H9 (cell line): Measurements from ENCODE around the gene NEK8. TPM values are rescaled to one million over a fixed set of nuclear protein-coding genes. Genes with fewer than 3 reads are reported as not detected.

Experiments used
- DNase-seq: peaks from one replicate; pipeline ENCODE4 v3.0.0-alpha.2; 2017
- H2AFZ ChIP-seq: one replicate; pipeline ENCODE4 v1.6.1; 2013; ENCODE audit warnings: mild to moderate bottlenecking, low read length, control low read depth, moderate library complexity
- H2AK5ac ChIP-seq: 2 replicates; pipeline ENCODE4 v1.6.1; 2013; ENCODE audit warnings: low read length, control low read depth, mixed read lengths; ENCODE audit not compliant: insufficient read length
- H2BK120ac ChIP-seq: one replicate; pipeline ENCODE4 v1.6.1; 2013; ENCODE audit warnings: low read depth, mild to moderate bottlenecking, low read length, control low read depth, inconsistent platforms; ENCODE audit not compliant: poor library complexity, severe bottlenecking
- H2BK12ac ChIP-seq: 2 replicates; pipeline ENCODE4 v1.6.1; 2013; ENCODE audit warnings: low read length, control low read depth, mixed read lengths, low read depth; ENCODE audit not compliant: insufficient read length
- H2BK15ac ChIP-seq: 2 replicates; pipeline ENCODE4 v1.6.1; 2013; ENCODE audit warnings: low read depth, low read length, control low read depth
- H2BK20ac ChIP-seq: one replicate; pipeline ENCODE4 v1.6.1; 2013; ENCODE audit warnings: low read depth, mild to moderate bottlenecking, low read length, control low read depth, inconsistent platforms; ENCODE audit not compliant: poor library complexity, severe bottlenecking
- H2BK5ac ChIP-seq: 2 replicates; pipeline ENCODE4 v1.6.1; 2013; ENCODE audit warnings: low read length, control low read depth, mixed read lengths; ENCODE audit not compliant: insufficient read length
- H3K14ac ChIP-seq: 2 replicates; pipeline ENCODE4 v1.6.1; 2013; ENCODE audit warnings: low read length, control low read depth; ENCODE audit not compliant: insufficient read depth
- H3K18ac ChIP-seq: 2 replicates; pipeline ENCODE4 v1.6.1; 2013; ENCODE audit warnings: low read depth, mild to moderate bottlenecking, mixed read lengths, low read length, control low read depth; ENCODE audit not compliant: insufficient read length
- H3K23ac ChIP-seq: 2 replicates; pipeline ENCODE4 v1.6.1; 2013; ENCODE audit warnings: low read length, control low read depth, mixed read lengths, low read depth; ENCODE audit not compliant: insufficient read length
- H3K23me2 ChIP-seq: 2 replicates; pipeline ENCODE4 v1.6.1; 2013; ENCODE audit warnings: low read depth, mild to moderate bottlenecking, mixed read lengths, low read length, control low read depth; ENCODE audit not compliant: insufficient read length, poor library complexity, severe bottlenecking
- H3K27ac ChIP-seq: 2 replicates; pipeline ENCODE4 v1.5.1; 2013; ENCODE audit warnings: low read length, control low read depth, mixed read lengths, low read depth; ENCODE audit not compliant: insufficient read length
- H3K27me3 ChIP-seq: 2 replicates; pipeline ENCODE4 v1.6.1; 2013; ENCODE audit warnings: low read length, control low read depth, inconsistent platforms; ENCODE audit not compliant: insufficient read depth
- H3K4ac ChIP-seq: 2 replicates; pipeline ENCODE4 v1.6.1; 2013; ENCODE audit warnings: low read depth, mild to moderate bottlenecking, control low read depth, inconsistent platforms, low read length, moderate library complexity
- H3K4me1 ChIP-seq: 2 replicates; pipeline ENCODE4 v1.6.1; 2013; ENCODE audit warnings: low read length, control low read depth, inconsistent platforms; ENCODE audit not compliant: insufficient read depth
- H3K4me2 ChIP-seq: 2 replicates; pipeline ENCODE4 v1.6.1; 2013; ENCODE audit warnings: low read length, control low read depth, mixed read lengths; ENCODE audit not compliant: insufficient read length, insufficient read depth
- H3K56ac ChIP-seq: 2 replicates; pipeline ENCODE4 v1.6.1; 2013; ENCODE audit warnings: low read depth, mild to moderate bottlenecking, mixed read lengths, low read length, control low read depth; ENCODE audit not compliant: insufficient read length
- H3K79me1 ChIP-seq: 2 replicates; pipeline ENCODE4 v1.6.1; 2013; ENCODE audit warnings: low read depth, mild to moderate bottlenecking, moderate library complexity, low read length, control low read depth, inconsistent platforms; ENCODE audit not compliant: insufficient read depth, poor library complexity, severe bottlenecking
- H3K79me2 ChIP-seq: 2 replicates; pipeline ENCODE4 v1.6.1; 2013; ENCODE audit warnings: low read length, control low read depth, inconsistent platforms; ENCODE audit not compliant: insufficient read depth
- H3K9ac ChIP-seq: 2 replicates; pipeline ENCODE4 v1.6.1; 2013; ENCODE audit warnings: low read length, control low read depth, mixed read lengths; ENCODE audit not compliant: insufficient read length; ENCODE audit errors: extremely low read depth
- H3K9me3 ChIP-seq: one replicate; pipeline ENCODE4 v1.6.1; 2013; ENCODE audit warnings: low read depth, low read length, inconsistent platforms; ENCODE audit not compliant: control insufficient read depth
- H3T11ph ChIP-seq: one replicate; pipeline ENCODE4 v1.6.1; 2013; ENCODE audit warnings: mild to moderate bottlenecking, low read length, control low read depth, inconsistent platforms
- H4K20me1 ChIP-seq: one replicate; pipeline ENCODE4 v1.6.1; 2013; ENCODE audit not compliant: control insufficient read depth, insufficient read length, insufficient read depth
- H4K5ac ChIP-seq: 2 replicates; pipeline ENCODE4 v1.6.1; 2013; ENCODE audit warnings: low read depth, mild to moderate bottlenecking, mixed read lengths, low read length, control low read depth; ENCODE audit not compliant: insufficient read length
- H4K8ac ChIP-seq: replicated peaks from 2 replicates; pipeline ENCODE4 v1.6.1; 2013; ENCODE audit warnings: low read length, control low read depth, mixed read lengths, low read depth; ENCODE audit not compliant: insufficient read length
- H4K91ac ChIP-seq: 2 replicates; pipeline ENCODE4 v1.6.1; 2013; ENCODE audit warnings: low read depth, mild to moderate bottlenecking, moderate library complexity, mixed read lengths, low read length, control low read depth; ENCODE audit not compliant: insufficient read length
- H3K27ac Mint-ChIP-seq, 3 experiments: 2 replicates in 2 of 3; 3 replicates in 1 of 3; pipeline ENCODE4 v1.8.0; 2020 to 2021; ENCODE audit warnings: mixed read lengths in 3 of 3, mild to moderate bottlenecking in 1 of 3, moderate library complexity in 1 of 3
- H3K27me3 Mint-ChIP-seq: 2 replicates; pipeline ENCODE4 v1.8.0; 2021; ENCODE audit warnings: low read depth, mild to moderate bottlenecking, moderate library complexity, mixed read lengths
- H3K36me3 Mint-ChIP-seq, 3 experiments: 2 replicates in 2 of 3; 3 replicates in 1 of 3; pipeline ENCODE4 v1.8.0; 2020 to 2021; ENCODE audit warnings: low read depth in 3 of 3, mixed read lengths in 3 of 3; ENCODE audit not compliant: insufficient read depth in 1 of 3
- H3K4me1 Mint-ChIP-seq, 2 experiments: 2 replicates each; pipeline ENCODE4 v1.8.0; 2020; ENCODE audit warnings: mixed read lengths in 2 of 2
- H3K4me3 Mint-ChIP-seq, 2 experiments: 2 replicates in 1 of 2; 3 replicates in 1 of 2; pipeline ENCODE4 v1.8.0; 2020 to 2021; ENCODE audit warnings: mild to moderate bottlenecking in 2 of 2, mixed read lengths in 2 of 2, moderate library complexity in 1 of 2
- H3K9me3 Mint-ChIP-seq, 2 experiments: 2 replicates in 1 of 2; 3 replicates in 1 of 2; pipeline ENCODE4 v1.8.0; 2020; ENCODE audit warnings: mild to moderate bottlenecking in 2 of 2, mixed read lengths in 2 of 2, moderate library complexity in 1 of 2
- CTCF ChIP-seq: fragments of 200-600 bp; sonication (generic); conservative IDR thresholded peaks from 3 replicates; pipeline ENCODE4 v1.8.0; 2021; ENCODE audit warnings: antibody characterized with exemption, mild to moderate bottlenecking
- WGBS: extraction: QIAGEN DNeasy Blood & Tissue Kit; methylation state at CpG from one replicate; pipeline ENCODE4 v1.1.7; 2013; ENCODE audit warnings: missing lambda C conversion rate, low lambda C conversion rate, mixed read lengths; ENCODE audit not compliant: insufficient read length; ENCODE audit errors: extremely low coverage; 5-methylcytosine and 5-hydroxymethylcytosine counted together
- total RNA-seq: library from RNA; stranded (reverse); gene quantifications from 2 replicates; pipeline ENCODE4 v1.2.1, GENCODE V29; 2021

Gene NEK8
- total RNA-seq, 1 experiment from 2014 or later = 18.8 TPM

GRCh38 chr17:28716740-28717577, 11.6 kb upstream of the NEK8 start:
- no peak overlapping the region for H2BK12ac ChIP-seq
- peaks cover 30 to 52% of the 10 kb centered on the region in 2 experiments for H3K4me1 Mint-ChIP-seq
- no peak overlapping the region for H4K8ac ChIP-seq
- H3K9me3 ChIP-seq = no peaks in the 10 kb centered on the region
- H3K14ac ChIP-seq = peak overlapping the region; percentile 4
- peaks cover 8% of the 10 kb centered on the region; the same call in 1 of the 2 replicates for H3K4me1 ChIP-seq
- H3K27ac ChIP-seq = no peak overlapping the region
- no peak overlapping the region for H3K23ac ChIP-seq
- H3K4me2 ChIP-seq = peak overlapping the region; percentile 67
- H4K91ac ChIP-seq = no peak overlapping the region
- H3K9ac ChIP-seq = peak overlapping the region; percentile 59
- no peak overlapping the region for H4K5ac ChIP-seq
- H3K27ac Mint-ChIP-seq = peak overlapping the region in 2 of 3 experiments; percentile 70 to 92; a peak in 3 of 7 replicates
- no peaks in the 10 kb centered on the region for H3K27me3 ChIP-seq
- H3K79me1 ChIP-seq = peaks cover 4% of the 10 kb centered on the region
- H3K56ac ChIP-seq = no peak overlapping the region
- peak; percentile 55 for DNase-seq
- no peak for TF ChIP-seq CTCF
- H3K27me3 Mint-ChIP-seq = no peaks in the 10 kb centered on the region
- no peak overlapping the region for H2BK5ac ChIP-seq
- H2BK20ac ChIP-seq = no peak overlapping the region
- no peaks in the 10 kb centered on the region for H4K20me1 ChIP-seq
- H2AK5ac ChIP-seq = no peak overlapping the region
- H2BK15ac ChIP-seq = no peak overlapping the region
- no peak overlapping the region for H3T11ph ChIP-seq
- peaks cover 46 to 60% (median 47%) of the 10 kb centered on the region in 3 experiments for H3K36me3 Mint-ChIP-seq
- no peak overlapping the region for H2BK120ac ChIP-seq
- H3K9me3 Mint-ChIP-seq = no peaks in the 10 kb centered on the region; a peak in 1 of 5 replicates
- peak overlapping the region; percentile 49 for H3K18ac ChIP-seq
- peak overlapping the region; percentile 99 for H3K4me3 Mint-ChIP-seq
- no peak overlapping the region for H3K4ac ChIP-seq
- H2AFZ ChIP-seq = no peak overlapping the region
- WGBS = no CpG with 5 or more reads among the region's 63 CpGs
- peaks cover 24% of the 10 kb centered on the region; the same call in 1 of the 2 replicates for H3K79me2 ChIP-seq
- peaks cover 27% of the 10 kb centered on the region for H3K23me2 ChIP-seq
